Upper lobe of left lung (tissue), 6 donors: ENCODE data around the gene PILRB. TPM values are rescaled to one million over a fixed set of nuclear protein-coding genes. Genes with fewer than 3 reads are reported as not detected.

Experiments
- ATAC-seq, 2 donors: fragments of 200-7000 bp; cut with Tn5 transposase; one replicate each; pipeline ENCODE4 v1.9.1; 2022; ENCODE audit warnings: mild to moderate bottlenecking in 2 of 2, moderate library complexity in 2 of 2; ENCODE audit not compliant: low FRiP score in 2 of 2
- DNase-seq, 2 donors: peaks; one replicate each; pipeline ENCODE4 v3.0.0-alpha.2; 2019 to 2020
- H3K27ac ChIP-seq, 4 donors: fragments of 200-600 bp; sonication (generic); one replicate each; pipeline ENCODE4 v1.5.1; 2016 to 2019
- H3K27me3 ChIP-seq, 4 donors: fragments of 200-600 bp; sonication (generic); one replicate each; pipeline ENCODE4 v1.5.1; 2017 to 2019
- H3K36me3 ChIP-seq, 4 donors: fragments of 200-600 bp; sonication (generic); one replicate each; pipeline ENCODE4 v1.5.1; 2016 to 2019
- H3K4me1 ChIP-seq, 4 donors: fragments of 200-600 bp; sonication (generic); one replicate each; pipeline ENCODE4 v1.5.1; 2018 to 2019
- H3K4me3 ChIP-seq, 4 donors: fragments of 200-600 bp; sonication (generic); one replicate each; pipeline ENCODE4 v1.5.1; 2017 to 2019; ENCODE audit warnings: mild to moderate bottlenecking in 2 of 4, moderate library complexity in 1 of 4
- H3K9me3 ChIP-seq, 4 donors: fragments of 200-600 bp; sonication (generic); one replicate each; pipeline ENCODE4 v1.5.1; 2018 to 2019
- EP300 ChIP-seq, 4 donors: sonication (generic); formaldehyde crosslinking; IDR thresholded peaks; one replicate each; pipeline ENCODE4 v1.5.1; 2017; ENCODE audit warnings: antibody characterized with exemption in 4 of 4, control low read depth in 2 of 4
- POLR2A ChIP-seq, 4 donors: fragments of 450-650 bp; IDR thresholded peaks; one replicate each; pipeline ENCODE4 v1.5.1; 2016 to 2017; ENCODE audit warnings: antibody characterized with exemption in 4 of 4, mild to moderate bottlenecking in 2 of 4
- POLR2AphosphoS5 ChIP-seq, 2 donors: sonication (generic); formaldehyde crosslinking; IDR thresholded peaks; one replicate each; pipeline ENCODE4 v1.5.1; 2017; ENCODE audit warnings: antibody characterized with exemption in 2 of 2
- WGBS, 2 donors: methylation state at CpG; one replicate each; pipeline ENCODE4 v1.1.5; 2017 to 2018; 5-methylcytosine and 5-hydroxymethylcytosine counted together
- total RNA-seq, 6 donors: library from RNA; depleted of rRNA in 4 of 6; stranded (reverse); fragments of >200 nt in 4 of 6; gene quantifications; one replicate each; pipeline versions ENCODE4 v1.1.0 to v1.2.1, GENCODE V29; 2016 to 2021
- TF ChIP-seq, protein P1 (sequence below), 6 experiments: fragments of 450-650 bp in 4 of 6; fragments of 200-600 bp in 2 of 6; sonication (generic) in 2 of 6; IDR thresholded peaks; one replicate each; pipeline ENCODE4 v1.5.1; 2016 to 2019; ENCODE audit warnings: antibody characterized with exemption in 6 of 6
- donor health status: DM: no; HTN: no; CAD: no; lungs with moderate emphysema.
- donor health status: DM: no; HTN: yes; CAD: no; lungs with severe emphysema.

PILRB gene
- total RNA-seq, 6 donors from 2014 or later = 18.4 to 259 (median 39.9) TPM

DNA sequence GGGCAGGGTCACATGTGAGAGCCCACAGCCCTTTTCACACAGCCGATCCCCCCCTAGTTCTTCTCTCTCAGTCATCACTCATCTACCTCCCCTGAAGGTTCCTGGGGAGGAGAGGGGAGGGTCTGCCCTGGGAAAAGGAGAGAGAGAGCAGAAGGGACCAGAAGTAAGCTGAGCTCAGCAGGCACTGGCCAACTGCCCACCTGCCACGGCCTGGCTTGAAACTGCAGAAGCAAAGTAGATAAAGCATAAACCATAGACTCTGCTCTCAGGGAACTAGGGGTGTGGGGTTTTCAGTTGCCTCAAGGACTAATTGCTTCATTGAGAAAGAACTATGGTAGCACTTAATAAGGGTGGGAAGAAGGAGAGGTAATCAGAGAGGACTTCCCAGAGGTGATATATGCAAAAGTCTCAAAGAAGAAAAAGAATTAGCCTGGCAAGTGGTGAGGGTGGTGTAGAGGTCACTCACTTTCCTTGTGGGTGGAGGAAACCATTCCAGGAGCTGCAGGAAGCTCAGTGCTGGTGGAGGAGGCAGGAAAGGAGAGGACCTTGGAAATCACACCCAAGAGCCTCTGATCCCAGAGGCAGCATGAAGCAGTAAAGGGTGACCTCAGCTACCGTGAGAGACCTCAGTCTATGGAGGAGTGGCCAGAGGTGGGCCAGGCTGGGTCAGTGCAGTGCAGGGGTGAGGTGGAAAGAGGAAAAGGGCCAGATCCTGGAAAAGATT lies 32.5 kb downstream of the PILRB start:
- H3K27me3 ChIP-seq = no peaks in the 10 kb centered on the region
- peaks cover 0 to 3% (median 0%) of the 10 kb centered on the region in 4 donors for H3K4me1 ChIP-seq
- TF ChIP-seq EP300 (IDR thresholded peaks at IDR 0.05) (no peak), POLR2AphosphoS5 (IDR thresholded peaks at IDR 0.05) (no peak), POLR2A (IDR thresholded peaks at IDR 0.05) (no peak)
- TF ChIP-seq, protein P1, sequence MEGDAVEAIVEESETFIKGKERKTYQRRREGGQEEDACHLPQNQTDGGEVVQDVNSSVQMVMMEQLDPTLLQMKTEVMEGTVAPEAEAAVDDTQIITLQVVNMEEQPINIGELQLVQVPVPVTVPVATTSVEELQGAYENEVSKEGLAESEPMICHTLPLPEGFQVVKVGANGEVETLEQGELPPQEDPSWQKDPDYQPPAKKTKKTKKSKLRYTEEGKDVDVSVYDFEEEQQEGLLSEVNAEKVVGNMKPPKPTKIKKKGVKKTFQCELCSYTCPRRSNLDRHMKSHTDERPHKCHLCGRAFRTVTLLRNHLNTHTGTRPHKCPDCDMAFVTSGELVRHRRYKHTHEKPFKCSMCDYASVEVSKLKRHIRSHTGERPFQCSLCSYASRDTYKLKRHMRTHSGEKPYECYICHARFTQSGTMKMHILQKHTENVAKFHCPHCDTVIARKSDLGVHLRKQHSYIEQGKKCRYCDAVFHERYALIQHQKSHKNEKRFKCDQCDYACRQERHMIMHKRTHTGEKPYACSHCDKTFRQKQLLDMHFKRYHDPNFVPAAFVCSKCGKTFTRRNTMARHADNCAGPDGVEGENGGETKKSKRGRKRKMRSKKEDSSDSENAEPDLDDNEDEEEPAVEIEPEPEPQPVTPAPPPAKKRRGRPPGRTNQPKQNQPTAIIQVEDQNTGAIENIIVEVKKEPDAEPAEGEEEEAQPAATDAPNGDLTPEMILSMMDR (IDR thresholded peaks at IDR 0.05) = no peak
- no peak for ATAC-seq
- no peaks in the 10 kb centered on the region for H3K9me3 ChIP-seq
- WGBS, 2 donors = 52 to 75% methylated on average over 3 of the region's 3 CpGs
- no peak for DNase-seq
- no peak overlapping the region for H3K27ac ChIP-seq
- no peak overlapping the region for H3K4me3 ChIP-seq
- no peaks in the 10 kb centered on the region for H3K36me3 ChIP-seq

DNA sequence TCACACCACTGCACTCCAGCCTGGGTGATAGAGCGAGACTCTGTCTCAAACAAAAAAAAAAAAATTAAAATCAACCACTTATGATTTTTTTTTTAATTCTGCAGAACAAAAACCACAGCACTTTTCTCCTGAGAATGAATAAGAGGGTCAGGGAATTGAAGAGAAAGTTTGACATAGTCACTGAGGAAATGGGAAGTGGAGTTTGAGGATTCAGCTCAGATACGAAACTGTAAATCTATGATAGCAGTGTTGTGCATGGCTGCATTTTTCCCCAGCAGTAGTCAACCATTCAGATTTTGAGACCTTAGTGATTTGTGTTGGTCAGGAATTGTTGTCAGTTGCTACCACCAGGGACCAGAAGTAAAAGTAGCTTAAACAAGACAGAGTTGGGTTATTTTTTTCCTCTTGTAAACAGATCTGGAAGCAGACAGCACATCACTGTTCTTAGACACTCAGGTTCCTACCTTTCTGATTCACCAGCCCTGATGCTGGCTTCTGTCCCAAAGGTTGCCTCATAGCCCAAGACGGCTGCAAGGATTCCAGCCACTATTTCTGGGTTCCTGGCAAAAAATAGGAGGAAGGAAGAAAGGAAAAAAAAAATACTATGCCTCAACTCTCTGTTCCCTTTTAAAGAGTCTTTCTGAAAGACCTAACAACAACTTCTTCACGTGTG lies 35.5 kb downstream of the PILRB start:
- no peak for DNase-seq
- ATAC-seq = no peak
- 52 to 59% methylated on average over 4 of the region's 4 CpGs for WGBS, 2 donors
- H3K9me3 ChIP-seq = no peaks in the 10 kb centered on the region
- H3K4me3 ChIP-seq = no peak overlapping the region
- no peaks in the 10 kb centered on the region for H3K36me3 ChIP-seq
- H3K27me3 ChIP-seq = no peaks in the 10 kb centered on the region
- H3K4me1 ChIP-seq = peaks cover 0 to 15% (median 13%) of the 10 kb centered on the region in 4 donors
- no peak overlapping the region for H3K27ac ChIP-seq
- TF ChIP-seq, protein P1 (IDR thresholded peaks at IDR 0.05) = no peak
- TF ChIP-seq POLR2AphosphoS5 (IDR thresholded peaks at IDR 0.05) = no peak
- TF ChIP-seq EP300 (IDR thresholded peaks at IDR 0.05) = no peak
- no peak for TF ChIP-seq POLR2A (IDR thresholded peaks at IDR 0.05)

DNA sequence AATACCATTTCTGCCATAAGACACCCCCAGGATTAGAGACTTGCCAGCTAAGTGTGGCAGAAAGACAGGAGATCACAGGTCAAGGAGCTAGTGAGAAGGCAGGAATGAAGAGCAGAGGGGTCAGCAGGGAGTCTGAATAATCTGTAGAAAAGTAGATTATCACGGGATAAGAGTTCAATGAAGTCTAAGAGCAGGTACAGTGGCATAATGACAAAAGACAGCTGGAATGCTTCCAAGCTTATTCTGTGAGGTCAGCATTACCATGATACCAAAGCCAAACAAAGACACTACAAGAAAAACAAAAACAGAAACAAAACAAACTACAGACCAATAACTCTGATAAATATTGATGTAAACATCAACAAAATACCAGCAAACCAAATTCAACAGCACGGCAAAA lies 36.2 kb downstream of the PILRB start:
- Histone ChIP-seq H3K4me1 (peaks cover 0 to 15% (median 13%) of the 10 kb centered on the region in 4 donors), H3K36me3 (no peaks in the 10 kb centered on the region), H3K27ac (no peak overlapping the region), H3K9me3 (no peaks in the 10 kb centered on the region), H3K4me3 (no peak overlapping the region), H3K27me3 (no peaks in the 10 kb centered on the region)
- no peak for DNase-seq
- 65% methylated on average over 2 of the region's 2 CpGs for WGBS, 2 donors
- ATAC-seq = no peak
- TF ChIP-seq POLR2A (IDR thresholded peaks at IDR 0.05) (no peak), POLR2AphosphoS5 (IDR thresholded peaks at IDR 0.05) (no peak), EP300 (IDR thresholded peaks at IDR 0.05) (no peak)
- TF ChIP-seq, protein P1 (IDR thresholded peaks at IDR 0.05) = no peak

DNA sequence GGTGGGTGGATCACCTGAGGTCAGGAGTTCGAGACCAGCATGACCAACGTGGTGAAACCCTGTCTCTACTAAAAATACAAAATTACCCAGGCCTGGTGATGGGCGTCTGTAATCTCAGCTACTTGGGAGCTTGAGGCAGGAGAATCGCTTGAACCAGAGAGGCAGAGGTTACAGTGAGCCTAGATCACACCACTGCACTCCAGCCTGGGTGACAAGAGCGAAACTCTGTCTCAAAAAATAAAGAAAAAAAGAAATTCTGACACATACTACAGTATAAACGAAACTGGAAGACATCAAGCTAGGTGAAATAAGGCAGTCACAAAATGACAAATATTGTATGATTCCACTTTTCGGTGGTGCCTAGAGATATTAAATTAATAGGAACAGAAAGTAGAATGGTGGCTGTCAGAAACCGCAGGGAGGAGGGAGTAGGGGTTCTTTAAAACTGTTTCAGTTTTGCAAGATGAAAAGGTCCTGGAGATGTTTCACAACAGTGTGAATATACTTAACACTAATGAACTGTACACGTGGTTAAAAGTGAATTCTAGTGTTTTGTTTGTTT lies 38.6 kb downstream of the PILRB start:
- WGBS, 2 donors = 60 to 61% methylated on average over 9 of the region's 9 CpGs
- TF ChIP-seq, protein P1 (IDR thresholded peaks at IDR 0.05) = no peak
- TF ChIP-seq POLR2A (IDR thresholded peaks at IDR 0.05) = no peak
- TF ChIP-seq POLR2AphosphoS5 (IDR thresholded peaks at IDR 0.05) = no peak
- no peak for TF ChIP-seq EP300 (IDR thresholded peaks at IDR 0.05)
- DNase-seq = no peak
- H3K4me1 ChIP-seq = peaks cover 0 to 15% (median 13%) of the 10 kb centered on the region in 4 donors
- peak; percentile 52 to 74 for ATAC-seq
- H3K27ac ChIP-seq = peak overlapping the region in 1 of 4 donors; percentile 11
- H3K4me3 ChIP-seq = no peak overlapping the region
- H3K9me3 ChIP-seq = no peaks in the 10 kb centered on the region
- H3K27me3 ChIP-seq = no peaks in the 10 kb centered on the region
- H3K36me3 ChIP-seq = no peaks in the 10 kb centered on the region
